Right lobe of liver (tissue), 6 donors: Measurements from ENCODE around the gene EVL. TPM values are rescaled to one million over a fixed set of nuclear protein-coding genes. Genes with fewer than 3 reads are reported as not detected.
A peak's percentile ranks its signal among the peaks of the same experiment; 100 is the strongest.

Source experiments
- ATAC-seq, 4 donors: fragments of 200-7000 bp; cut with Tn5 transposase; one replicate each; pipeline ENCODE4 v1.9.1; 2020; ENCODE audit warnings: mild to moderate bottlenecking in 4 of 4, moderate library complexity in 4 of 4
- DNase-seq, 3 donors: peaks; one replicate each; pipeline ENCODE4 v3.0.0-alpha.2; 2020
- H3K27ac ChIP-seq, 3 donors: fragments of 200-600 bp; one replicate each; pipeline ENCODE4 v1.8.0; 2022
- H3K27me3 ChIP-seq, 2 donors: fragments of 200-600 bp; one replicate each; pipeline ENCODE4 v1.8.0; 2022
- H3K36me3 ChIP-seq, 4 donors: fragments of 200-600 bp; sonication (generic) in 1 of 4; one replicate each; pipeline versions ENCODE4 v1.5.1 to v1.8.0; 2017 to 2022; ENCODE audit warnings: control low read depth in 1 of 4
- H3K4me1 ChIP-seq, 4 donors: fragments of 200-600 bp; sonication (generic) in 1 of 4; one replicate each; pipeline versions ENCODE4 v1.5.1 to v1.8.0; 2017 to 2022; ENCODE audit warnings: control low read depth in 1 of 4
- H3K4me3 ChIP-seq, 3 donors: fragments of 200-600 bp; one replicate each; pipeline ENCODE4 v1.8.0; 2022
- H3K9me3 ChIP-seq, 4 donors: fragments of 200-600 bp; sonication (generic) in 1 of 4; one replicate each; pipeline versions ENCODE4 v1.5.1 to v1.8.0; 2017 to 2022; ENCODE audit warnings: control low read depth in 1 of 4
- CTCF ChIP-seq, 4 donors: fragments of 200-600 bp in 3 of 4; fragments of 450-650 bp in 1 of 4; IDR thresholded peaks; one replicate each; pipeline versions ENCODE4 v1.5.1 to v1.8.0; 2016 to 2022; ENCODE audit warnings: antibody characterized with exemption in 4 of 4, mild to moderate bottlenecking in 2 of 4
- POLR2A ChIP-seq: fragments of 450-650 bp; IDR thresholded peaks from one replicate; pipeline ENCODE4 v1.6.1; 2017; ENCODE audit warnings: antibody characterized with exemption, mild to moderate bottlenecking
- WGBS: methylation state at CpG from one replicate; pipeline ENCODE4 v1.1.6; 2018; ENCODE audit warnings: low coverage, low lambda C conversion rate; ENCODE audit not compliant: insufficient coverage; ENCODE audit errors: missing lambda C conversion rate; 5-methylcytosine and 5-hydroxymethylcytosine counted together
- intact Hi-C, 2 donors: fragments of 100-400 bp; cut with DNase I; formaldehyde crosslinking; loops; one replicate each; pipeline versions ENCODE4 v1.11.2 to v1.14.1; 2022
- total RNA-seq, 6 experiments: library from RNA; depleted of rRNA in 2 of 6; stranded (reverse); fragments of >200 nt in 2 of 6; fragmentation: NEBNext Ultra II Directional in 3 of 6; extraction: Animal tissue kit (Norgen Biotek cat#: 25700) in 3 of 6; gene quantifications; one replicate each; pipeline versions ENCODE4 v1.1.0 to v1.2.4, GENCODE V29; 2016 to 2023
- donor health status: DM: no; HTN: yes; CAD: no.
- donor health status: DM: no; HTN: no; CAD: no.
- donor health status: DM: no; HTN: no; CAD: no.
- donor health status: DM: no; HTN: yes; CAD: no.
- donor health status: DM: no; HTN: yes; CAD: no.

The EVL gene
- total RNA-seq, 6 experiments from 2014 or later: 23.6 to 162 (median 68.4) TPM

GRCh38 chr14:100102156-100102785 is 37.0 kb downstream of the EVL start:
- no peaks in the 10 kb centered on the region for H3K9me3 ChIP-seq
- no peak overlapping the region for H3K4me3 ChIP-seq
- TF ChIP-seq CTCF (IDR thresholded peaks at IDR 0.05): no peak
- no peak for TF ChIP-seq POLR2A
- no peaks in the 10 kb centered on the region for H3K27me3 ChIP-seq
- no peak overlapping the region for H3K27ac ChIP-seq
- WGBS: 84% methylated on average over 6 of the region's 8 CpGs
- H3K36me3 ChIP-seq: peaks cover 0 to 14% (median 6%) of the 10 kb centered on the region in 4 donors
- H3K4me1 ChIP-seq: peaks cover 0 to 30% (median 0%) of the 10 kb centered on the region in 4 donors
- intact Hi-C loops: no loop called here
- DNase-seq (peak in 1 of 3 donors; percentile 27), ATAC-seq (no peak)

- TF ChIP-seq POLR2A: no peak
- no peak for TF ChIP-seq CTCF (IDR thresholded peaks at IDR 0.05)
- 48% methylated on average over 6 of the region's 10 CpGs for WGBS
- Histone ChIP-seq H3K27ac (peak overlapping the region in 1 of 3 donors; percentile 20), H3K4me1 (peaks cover 0 to 34% (median 0%) of the 10 kb centered on the region in 4 donors), H3K27me3 (no peaks in the 10 kb centered on the region), H3K9me3 (no peaks in the 10 kb centered on the region), H3K4me3 (no peak overlapping the region), H3K36me3 (peaks cover 0 to 2% (median under 1%) of the 10 kb centered on the region in 4 donors)
- intact Hi-C loops: no loop called here
- ATAC-seq (peak; percentile 65 to 78 (median 74)), DNase-seq (peak in 1 of 3 donors; percentile 37)
Observed at GRCh38 chr14:100103250-100104005, 38.2 kb downstream of the EVL start.

- H3K4me1 ChIP-seq: peaks cover 0 to 34% (median 0%) of the 10 kb centered on the region in 4 donors
- H3K4me3 ChIP-seq: no peak overlapping the region
- intact Hi-C loops: no loop called here
- H3K36me3 ChIP-seq: no peaks in the 10 kb centered on the region
- no peaks in the 10 kb centered on the region for H3K9me3 ChIP-seq
- TF ChIP-seq POLR2A (no peak), CTCF (IDR thresholded peaks at IDR 0.05) (no peak)
- DNase-seq (peak in 1 of 3 donors; percentile 47), ATAC-seq (peak in 3 of 4 donors; percentile 5 to 36 (median 6))
- WGBS: 45% methylated on average over 3 of the region's 4 CpGs
- no peaks in the 10 kb centered on the region for H3K27me3 ChIP-seq
- peak overlapping the region in 1 of 3 donors; percentile 20 for H3K27ac ChIP-seq
Observed at GRCh38 chr14:100104006-100104352, 38.8 kb downstream of the EVL start.

- Histone ChIP-seq H3K27ac (peak overlapping the region in 1 of 3 donors; percentile 20), H3K36me3 (peaks cover 0 to 4% (median 0%) of the 10 kb centered on the region in 4 donors), H3K4me1 (peaks cover 0 to 34% (median 0%) of the 10 kb centered on the region in 4 donors), H3K9me3 (no peaks in the 10 kb centered on the region), H3K27me3 (no peaks in the 10 kb centered on the region), H3K4me3 (no peak overlapping the region)
- DNase-seq (peak in 1 of 3 donors; percentile 37), ATAC-seq (no peak)
- 73% methylated on average over 6 of the region's 7 CpGs for WGBS
- intact Hi-C loops: no loop called here
- TF ChIP-seq CTCF (IDR thresholded peaks at IDR 0.05) (peak in 1 of 4 donors; percentile 5), POLR2A (no peak)
Observed at GRCh38 chr14:100104523-100105300, 39.5 kb downstream of the EVL start.
